DMS53 treated with DMSO at 0.1 percent for 48 hours (cell line): Measurements from ENCODE around the gene DBP.
"Not testable (repeated sequence)": the region's sequence is repeated elsewhere in the genome, so short reads cannot be mapped to it uniquely, and the experiment has no call there.

Experiments
- DNase-seq: peaks from one replicate; lab custom pipeline; 2025; ENCODE audit not compliant: unreplicated experiment; lab: John Stamatoyannopoulos, UW

Gene DBP, protein sequence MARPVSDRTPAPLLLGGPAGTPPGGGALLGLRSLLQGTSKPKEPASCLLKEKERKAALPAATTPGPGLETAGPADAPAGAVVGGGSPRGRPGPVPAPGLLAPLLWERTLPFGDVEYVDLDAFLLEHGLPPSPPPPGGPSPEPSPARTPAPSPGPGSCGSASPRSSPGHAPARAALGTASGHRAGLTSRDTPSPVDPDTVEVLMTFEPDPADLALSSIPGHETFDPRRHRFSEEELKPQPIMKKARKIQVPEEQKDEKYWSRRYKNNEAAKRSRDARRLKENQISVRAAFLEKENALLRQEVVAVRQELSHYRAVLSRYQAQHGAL

DNA sequence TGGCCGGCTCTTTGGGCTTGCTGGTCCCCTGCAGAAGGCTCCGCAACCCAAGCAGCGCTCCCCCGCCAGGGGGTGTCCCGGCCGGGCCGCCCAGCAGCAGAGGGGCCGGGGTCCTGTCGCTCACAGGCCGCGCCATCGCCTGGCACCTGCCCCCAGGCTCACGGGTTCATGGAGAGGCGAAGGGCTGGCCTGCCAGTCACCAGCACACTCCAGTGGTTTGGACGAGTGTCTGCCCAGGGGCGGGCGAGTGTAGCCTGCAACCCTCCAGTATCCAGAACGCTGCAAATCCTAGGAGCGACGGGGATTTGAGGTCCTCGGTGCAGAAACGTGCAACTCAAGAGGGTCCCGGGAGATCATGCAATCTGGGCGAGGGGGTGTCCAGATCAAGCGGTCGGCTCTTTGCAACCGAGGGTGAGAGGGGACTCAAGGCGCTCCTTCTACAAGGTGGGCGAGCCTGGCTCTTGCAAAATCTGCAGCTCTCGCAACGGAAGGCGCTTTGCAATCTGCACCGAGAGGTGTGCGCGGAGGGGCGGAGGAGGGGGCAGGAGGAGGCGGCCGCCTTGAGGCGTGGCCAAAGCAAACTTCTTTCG is at the start of gene DBP:
TSS of gene DBP (minus strand) at position 521 of the 590 bp plus-strand sequence. CDS start at position 136, 385 bp downstream.
- peak; percentile 63 for DNase-seq

DNA sequence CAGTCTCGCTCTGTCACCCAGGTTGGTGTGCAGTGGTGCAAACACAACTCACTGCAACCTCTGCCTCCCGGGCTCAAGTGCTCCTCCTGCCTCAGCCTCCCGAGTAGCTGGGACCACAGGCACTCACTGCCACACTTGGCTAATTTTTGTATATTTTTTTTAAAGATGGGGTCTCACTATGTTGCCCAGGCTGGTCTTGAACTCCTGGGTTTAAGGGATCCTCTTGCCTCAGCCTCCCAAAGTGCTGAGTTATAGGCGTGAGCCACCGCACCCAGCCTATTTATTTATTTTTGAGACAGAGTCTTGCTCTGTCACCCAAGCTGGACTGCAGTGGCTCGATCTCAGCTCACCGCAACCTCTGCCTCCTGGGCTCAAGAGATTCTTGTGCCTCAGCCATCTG is 49.5 kb upstream of the DBP start:
- not testable (repeated sequence) for DNase-seq

DNA sequence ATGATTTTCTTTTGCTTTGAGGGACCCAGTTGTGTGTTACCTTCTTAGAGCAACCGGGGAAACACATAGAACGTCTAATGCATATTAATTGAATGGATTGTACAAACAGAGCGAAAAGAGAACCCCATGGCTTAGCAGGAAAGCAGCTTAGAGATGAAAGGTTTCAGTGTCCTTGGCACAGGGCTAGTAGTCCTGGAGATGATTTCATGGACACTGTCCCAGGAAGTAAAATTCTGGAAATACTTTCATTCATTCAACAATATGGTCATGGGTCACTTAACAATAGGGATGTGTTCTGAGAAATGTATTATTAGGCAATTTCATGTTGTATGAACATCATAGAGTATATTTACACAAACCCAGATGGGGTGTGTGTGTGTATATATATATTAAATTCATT is 48.9 kb upstream of the DBP start:
- DNase-seq: peak; percentile 47

DNA sequence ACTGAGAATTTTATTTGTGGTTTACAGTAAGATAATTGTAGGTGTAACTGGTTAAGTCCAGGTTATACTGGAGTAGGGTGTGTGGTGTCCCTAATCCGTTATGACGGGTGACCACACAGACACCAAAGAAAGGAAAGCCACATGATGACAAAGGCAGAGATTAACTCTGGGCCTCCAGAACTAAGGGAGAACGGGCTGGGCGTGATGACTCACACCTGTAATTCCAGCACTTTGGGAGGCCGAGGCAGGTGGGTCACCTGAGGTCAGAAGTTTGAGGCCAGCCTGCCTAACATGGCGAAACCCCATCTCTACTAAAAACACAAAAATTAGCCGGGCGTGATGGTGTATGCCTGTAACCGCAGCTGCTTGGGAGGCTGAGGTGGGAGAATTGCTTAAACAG is 48.4 kb upstream of the DBP start:
- DNase-seq: peak; percentile 18

DNA sequence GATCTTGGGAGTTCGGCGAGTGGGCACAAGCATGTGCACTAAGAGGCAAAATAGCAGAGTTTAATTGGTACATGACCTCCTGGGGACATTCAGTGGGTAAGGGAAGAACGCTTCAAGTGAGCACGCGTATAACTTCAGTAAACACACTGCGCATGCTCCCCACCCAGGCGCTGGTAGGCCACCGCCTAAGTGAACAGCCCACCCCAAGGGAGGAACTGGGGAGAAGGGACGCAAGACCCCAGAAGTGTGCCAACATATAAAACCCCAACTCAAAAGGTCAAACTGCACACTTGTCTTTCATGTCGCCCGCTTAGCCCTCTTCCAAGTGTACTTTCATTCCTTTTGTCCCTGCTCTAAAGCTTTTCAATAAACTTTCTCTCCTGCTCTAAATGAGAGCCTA is 46.2 kb upstream of the DBP start:
- peak; percentile 67 for DNase-seq

DNA sequence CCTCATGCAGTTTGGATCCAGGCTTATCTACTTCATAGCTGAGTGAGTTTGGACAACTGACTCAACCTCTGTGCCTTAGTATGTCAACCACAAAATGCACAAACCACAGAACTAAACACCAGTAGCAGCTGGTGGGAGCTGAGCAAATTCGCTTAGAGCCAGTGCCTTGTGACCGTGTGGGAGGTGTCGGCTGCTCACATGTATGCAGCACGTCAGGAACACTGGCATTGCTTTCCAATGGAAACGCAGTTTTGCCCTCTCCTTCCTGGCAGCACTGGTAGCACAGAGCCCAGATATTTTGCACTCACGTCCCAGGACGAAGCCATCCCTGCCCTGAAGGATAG is 43.9 kb upstream of the DBP start:
- DNase-seq: no peak

DNA sequence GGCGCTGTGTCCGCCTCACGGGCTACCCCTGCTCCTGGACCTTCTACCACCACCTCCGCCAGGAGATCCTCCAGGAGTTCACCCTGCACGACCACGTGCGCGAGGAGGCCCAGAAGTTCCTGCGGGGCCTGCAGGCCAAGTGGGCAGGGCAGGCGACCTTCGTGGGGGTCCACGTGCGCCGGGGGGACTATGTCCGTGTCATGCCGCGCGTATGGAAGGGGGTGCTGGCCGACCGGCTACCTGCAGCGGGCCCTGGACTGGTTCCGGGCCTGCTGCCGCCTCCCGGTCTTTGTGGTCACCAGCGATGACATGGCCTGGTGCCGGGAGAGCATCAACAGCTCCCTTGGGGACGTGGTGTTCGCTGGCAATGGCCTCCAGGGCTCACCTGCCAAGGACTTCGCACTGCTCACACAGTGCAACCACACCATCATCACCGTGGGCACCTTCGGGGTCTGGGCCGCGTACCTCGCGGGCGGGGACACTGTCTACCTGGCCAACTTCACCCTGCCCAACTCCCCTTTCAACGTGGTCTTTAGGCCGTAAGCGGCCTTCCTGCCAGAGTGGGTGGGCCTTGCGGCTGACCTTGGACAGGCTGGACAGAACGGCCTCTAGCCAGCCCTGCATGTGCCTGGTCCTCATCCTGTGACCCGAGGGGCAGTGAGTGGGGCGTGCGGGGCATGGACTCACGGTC is 43.4 kb upstream of the DBP start:
- DNase-seq: no peak

DNA sequence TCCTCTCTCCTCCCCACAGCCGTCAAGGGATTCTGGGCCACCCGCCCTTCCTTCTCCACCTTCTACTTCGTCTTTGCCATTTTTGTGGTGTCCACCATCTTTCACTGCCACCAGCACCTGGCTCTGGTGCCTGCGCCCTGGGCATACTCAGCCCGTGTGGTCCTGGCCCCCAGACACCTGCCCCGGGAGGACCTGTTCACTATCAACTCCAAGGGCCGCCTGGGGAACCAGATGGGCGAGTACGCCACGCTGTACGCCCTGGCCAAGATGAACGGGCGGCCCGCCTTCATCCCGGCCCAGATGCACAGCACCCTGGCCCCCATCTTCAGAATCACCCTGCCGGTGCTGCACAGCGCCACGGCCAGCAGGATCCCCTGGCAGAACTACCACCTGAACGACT is 42.8 kb upstream of the DBP start:
- not testable (repeated sequence) for DNase-seq

DNA sequence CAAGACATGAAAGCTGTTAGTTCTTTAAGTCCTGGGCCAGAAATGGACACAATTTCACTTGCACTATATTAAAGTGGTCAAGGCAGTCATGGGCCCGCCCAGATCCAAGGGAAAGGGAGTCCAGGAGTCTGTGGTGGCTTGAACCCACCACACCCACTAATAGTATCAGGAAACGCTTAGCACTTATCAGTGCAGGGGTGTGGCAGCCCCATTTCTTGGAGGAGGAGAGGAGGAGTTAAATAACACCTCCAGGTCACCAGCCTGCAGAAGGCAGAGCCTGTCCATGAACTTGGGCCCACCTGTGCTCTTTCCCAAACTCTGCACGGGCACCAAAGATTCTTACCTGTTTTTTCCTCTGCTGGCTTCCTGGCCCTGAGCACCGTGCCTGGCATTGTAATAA is 41.0 kb upstream of the DBP start:
- DNase-seq: no peak

DNA sequence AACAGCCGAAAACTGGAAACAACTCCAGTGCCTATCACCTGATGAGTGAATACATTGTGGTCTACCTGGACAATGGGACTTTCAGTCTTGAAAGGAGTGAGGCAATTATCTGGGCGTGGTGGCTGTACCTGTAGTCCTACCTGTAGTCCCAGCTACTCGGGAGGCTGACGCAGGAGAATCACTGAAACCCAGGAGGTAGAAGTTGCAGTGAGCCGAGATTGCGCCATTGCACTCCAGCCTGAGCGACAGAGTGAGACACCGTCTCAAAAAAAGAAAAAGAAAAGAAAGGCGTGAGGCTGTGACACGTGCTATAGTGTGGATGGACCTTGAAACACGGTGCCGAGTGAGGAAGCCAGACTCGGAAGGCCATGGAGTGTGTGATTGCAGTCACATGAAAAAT is 39.7 kb upstream of the DBP start:
- no peak for DNase-seq

DNA sequence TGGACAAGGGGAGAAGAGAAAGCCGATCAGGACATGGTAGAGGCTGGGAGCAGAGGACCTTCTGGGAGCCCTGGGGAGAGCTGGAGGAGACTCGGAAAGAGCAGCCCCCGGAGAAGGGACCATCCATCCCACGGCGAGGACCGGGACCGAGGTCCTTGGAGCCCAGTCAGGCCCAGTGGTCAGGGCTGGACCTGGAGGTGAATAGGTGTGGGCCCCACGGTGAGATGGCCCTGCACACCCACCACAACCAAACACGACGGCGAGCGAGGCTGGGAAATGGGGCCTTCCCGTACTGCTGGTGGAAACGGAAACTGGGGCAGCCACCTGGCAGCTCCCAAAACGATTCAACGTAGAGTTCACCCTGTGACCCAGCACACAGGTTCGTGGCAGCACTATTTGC is 39.3 kb upstream of the DBP start:
- DNase-seq: no peak

DNA sequence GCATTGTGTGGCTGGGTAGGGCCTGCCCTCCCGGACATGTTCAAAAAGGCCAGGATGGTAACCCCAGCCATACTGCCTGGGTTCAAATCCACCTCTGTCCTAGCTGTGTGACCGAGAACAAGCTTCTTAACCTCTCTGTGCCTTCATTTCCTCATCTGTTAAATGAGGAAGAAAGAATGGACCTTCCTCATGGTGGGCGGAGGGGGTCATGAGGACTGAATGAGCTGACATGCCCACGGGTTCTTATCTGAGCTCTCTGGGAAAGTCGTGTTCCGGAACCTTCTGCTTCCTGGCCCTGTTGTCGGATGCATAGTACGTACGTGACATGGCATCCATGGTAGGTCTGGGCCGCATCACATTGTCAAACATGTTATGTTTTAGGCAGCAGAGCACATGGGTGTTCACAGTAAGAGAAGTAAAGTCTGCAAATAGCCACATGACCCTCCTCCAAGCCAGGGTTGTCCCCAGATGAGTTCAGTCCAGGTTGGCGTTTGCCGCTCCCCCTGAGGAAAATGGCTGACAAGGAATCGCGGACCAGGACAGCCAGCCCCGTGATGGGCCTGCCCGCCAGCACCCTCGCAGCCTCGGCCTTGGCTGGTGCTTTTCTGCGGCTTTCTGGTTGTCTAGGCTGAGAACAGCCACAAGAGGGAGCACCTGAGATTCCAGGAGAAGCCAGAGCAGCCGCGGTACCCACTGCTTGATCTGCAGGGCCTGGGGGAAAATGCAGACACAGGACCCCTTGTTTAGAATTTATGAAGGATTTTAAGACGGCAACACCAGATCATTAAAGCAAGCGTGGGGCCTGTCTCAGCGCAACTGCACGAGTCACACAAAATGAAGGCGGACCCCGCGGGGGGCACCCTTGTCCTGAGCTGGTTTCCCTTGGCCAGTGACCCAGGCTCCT is 38.0 kb upstream of the DBP start:
- DNase-seq: peak; percentile 67

DNA sequence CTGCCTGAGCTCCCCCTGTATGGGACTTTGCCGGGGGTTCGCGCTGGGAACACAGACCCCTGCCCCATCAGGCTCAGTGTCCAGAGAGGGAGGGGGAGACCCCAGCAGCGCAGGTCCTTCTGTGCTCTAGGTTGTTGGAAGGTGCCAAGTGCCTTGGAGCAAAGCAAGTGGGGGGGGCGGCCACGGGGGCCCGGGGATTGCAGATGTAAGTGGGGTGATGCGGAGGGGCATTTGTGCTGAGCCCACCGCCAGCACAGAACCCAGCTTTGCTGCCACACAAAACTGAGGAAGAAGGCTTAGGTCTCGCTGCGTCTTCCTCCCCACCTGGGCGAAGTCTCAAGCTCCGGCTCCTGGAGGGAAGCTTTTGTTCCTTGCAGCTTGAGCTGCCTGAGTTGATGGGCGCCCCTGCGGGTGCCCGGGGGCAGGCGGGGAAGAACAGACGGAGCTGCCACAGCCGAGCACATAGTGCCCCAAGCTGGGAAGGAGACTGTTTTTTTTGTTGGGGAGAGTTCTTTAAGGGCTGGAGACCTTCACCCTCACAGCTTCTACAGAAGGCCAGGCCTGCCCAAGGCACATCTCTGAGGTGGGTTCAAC is 37.1 kb upstream of the DBP start:
- DNase-seq: no peak

DNA sequence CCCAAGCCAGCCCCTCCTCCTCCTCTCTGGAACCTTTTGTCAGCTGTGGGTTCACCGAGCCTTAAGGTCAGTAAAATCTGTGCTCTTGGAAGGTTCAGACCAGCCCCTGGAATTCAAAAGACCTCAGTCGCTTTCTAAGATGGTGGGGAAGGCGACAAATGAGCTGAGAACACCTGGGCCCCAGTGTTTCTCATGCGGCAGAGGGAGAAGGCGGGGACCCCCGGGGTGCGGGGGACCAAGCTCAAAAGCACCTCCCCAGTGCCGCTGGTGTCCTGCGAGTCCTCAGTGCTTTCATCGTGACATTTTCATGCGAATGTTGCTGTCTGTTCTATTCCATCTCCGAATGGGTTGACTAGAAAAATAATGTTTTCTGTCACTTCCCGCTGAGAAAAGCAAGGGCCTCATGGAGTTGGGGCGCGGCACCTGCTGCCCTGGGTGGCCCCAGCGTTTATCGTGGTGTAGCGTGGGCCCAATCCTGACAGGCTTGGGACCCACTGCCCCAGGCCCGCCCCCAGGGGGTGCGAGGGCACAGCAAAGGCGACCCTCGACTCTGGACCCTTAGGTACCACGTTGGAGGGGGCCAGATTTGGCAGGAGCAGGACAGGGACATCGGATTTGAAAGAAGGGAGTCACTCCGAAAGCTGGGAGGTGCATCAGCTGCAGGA is 36.4 kb upstream of the DBP start:
- no peak for DNase-seq

DNA sequence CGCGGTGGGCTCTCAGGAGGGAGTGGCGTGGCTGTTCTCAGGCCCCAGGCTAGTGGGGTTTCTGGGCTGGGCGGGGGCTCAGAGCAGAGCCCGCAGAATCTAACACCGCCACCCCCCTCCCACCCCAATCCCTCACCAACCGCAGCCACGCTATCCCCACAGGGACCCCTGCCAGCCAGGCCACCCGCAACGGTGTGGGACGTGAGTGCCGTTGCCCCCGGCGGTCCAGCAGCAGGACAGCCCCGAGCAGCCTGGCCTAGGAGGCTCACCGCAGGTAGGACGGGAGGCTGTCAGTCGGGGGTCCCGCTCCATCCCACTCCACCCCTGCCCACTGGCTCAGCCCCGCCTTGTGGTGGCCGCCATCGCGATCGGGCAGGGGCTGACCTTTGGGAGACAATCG is 35.8 kb upstream of the DBP start, which contains the start of gene NTN5:
TSS of gene NTN5 (minus strand) at position 24 of the 400 bp plus-strand sequence. CDS start 2,031 bp downstream, outside the sequence.
- DNase-seq: no peak

DNA sequence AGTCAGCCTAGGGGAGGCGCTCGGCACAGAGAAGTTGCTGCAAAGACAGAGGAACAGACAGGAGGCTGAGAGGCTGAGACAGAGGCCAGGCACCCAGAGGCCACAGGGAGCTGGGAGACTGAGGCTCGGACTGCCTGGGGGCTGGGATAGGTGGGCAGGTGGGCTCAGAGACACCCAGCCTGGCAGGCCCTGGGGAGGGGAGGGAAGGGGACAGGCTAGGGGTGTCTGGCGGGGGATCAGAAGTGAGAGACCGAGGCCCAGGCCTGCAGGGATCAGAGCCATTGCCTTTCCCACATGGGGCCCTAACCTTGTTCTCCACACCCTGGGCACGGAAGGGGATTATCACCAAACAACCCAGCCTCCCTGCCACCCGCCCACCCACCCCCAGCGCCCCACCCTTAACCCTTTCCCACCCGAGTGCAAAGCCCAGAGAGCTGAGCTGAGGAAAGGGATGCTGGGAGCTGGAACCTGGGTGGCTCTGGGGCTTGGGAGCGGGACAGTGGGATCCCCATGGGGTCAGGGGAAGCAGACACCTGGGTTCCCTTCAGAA is 34.3 kb upstream of the DBP start:
- DNase-seq: no peak

DNA sequence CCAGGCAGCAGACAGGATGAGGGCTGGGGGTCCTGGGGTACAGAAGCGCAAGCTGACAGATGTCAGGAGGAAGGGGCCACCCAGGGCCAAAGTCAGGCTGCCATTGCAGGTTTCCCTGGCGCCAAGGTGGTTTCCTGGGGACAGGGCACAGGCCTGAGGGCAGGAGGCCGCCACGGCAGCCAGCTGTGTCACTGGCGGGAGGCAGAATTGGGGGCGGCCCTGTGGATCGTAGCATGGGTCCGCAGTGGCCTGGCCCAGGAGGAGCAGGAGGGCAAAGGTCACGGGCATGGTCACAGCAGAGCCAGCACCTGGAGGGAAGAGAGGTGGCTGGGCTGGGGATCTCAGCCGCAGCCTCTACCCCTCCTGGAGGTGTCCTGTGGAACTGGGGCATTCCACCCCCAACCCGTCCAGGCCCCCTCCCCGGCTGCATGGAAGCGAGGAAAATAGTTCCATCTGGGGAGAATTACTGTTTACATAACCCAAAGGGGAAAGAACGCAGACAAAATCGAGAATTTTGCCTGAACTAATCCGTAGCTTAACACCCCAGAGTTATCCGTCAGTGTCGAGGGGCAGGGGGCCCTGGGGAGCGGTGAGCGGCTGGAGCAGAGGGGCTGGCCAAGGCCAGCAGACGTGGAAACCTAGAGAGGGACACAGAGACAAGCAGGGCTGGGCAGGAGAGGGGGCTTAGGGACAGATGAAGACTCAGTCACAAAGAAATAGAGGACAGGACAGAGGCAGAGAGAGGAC is 33.7 kb upstream of the DBP start:
- no peak for DNase-seq

DNA sequence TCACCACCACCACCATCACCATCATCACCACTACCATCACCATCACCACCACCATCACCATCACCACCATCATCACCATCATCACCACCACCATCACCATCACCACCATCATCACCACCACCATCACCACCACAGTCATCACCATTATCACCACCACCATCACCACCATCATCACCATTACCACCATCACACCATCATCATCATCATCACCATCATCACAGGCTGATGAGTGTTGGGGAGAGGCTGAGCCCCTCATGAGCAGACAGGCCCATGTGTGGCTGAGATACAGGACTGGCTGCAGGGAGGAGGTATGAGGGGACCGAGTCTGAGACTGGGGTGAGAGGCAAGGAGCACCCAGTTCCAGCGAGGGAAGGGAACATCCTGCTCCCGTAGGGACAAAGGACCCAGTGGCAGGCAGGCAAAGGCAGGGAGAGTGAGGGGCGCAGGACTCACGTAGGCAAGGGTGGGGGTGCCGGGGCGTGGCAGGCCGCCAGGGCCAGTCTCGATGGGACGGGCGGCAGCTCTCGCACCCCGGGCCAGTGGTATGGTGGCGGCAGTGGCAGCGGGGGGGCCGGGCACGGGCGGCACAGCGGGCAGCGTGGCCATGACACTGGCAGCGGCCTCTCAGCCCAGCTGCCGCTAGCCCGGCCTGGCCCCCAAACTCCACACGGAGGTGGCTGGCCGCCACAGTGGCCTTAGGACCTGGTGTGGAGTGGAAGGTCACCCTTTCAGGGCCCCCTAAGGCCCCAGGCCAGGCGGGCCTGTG is 32.9 kb upstream of the DBP start:
- DNase-seq: no peak

DNA sequence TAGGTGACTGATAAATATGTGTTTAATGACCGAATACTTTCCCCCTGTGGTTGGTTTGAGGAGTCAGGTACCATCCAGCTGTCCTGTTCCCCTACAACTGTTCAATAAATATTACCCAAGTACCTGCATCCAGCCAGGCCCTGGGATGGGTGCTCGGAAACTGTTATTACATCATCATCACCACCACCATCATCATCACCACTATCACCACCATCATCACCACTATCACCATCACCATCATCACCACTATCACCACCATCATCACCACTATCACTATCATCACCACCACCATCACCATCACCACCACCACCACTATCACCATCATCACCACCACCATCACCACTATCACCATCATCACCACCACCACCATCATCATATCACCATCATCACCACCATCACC is 31.6 kb upstream of the DBP start:
- no peak for DNase-seq
